ENCODE data around the gene AMY2B. TPM values are rescaled to one million over a fixed set of nuclear protein-coding genes. Genes with fewer than 3 reads are reported as not detected.

Gene AMY2B
- total and polyA plus RNA-seq, 9 of the 15 experiments (the other 6 are each of a cell fraction or from before 2014, with no cell fraction given): 0.22 to 2.0 (median 0.49) TPM

DNA sequence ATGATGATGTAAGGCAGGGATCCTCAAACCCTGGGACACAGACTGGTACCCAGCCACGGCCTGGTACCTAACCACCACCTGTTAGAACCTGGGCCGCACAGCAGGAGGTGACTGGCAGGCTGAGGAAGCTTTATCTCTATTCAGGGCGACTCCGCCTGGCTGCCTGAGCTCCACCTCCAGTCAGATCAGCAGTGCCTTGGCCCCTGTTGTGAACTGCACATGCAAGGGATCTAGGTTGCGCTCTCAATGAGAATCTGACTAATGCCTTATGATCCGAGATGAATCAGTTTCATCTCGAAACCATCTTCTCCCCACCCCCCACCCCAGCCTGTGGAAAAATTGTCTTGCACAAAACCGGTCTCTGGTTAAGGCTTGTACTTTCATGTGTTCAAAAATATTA is 41.6 kb upstream of the AMY2B start:
- Histone ChIP-seq H3K79me2 (ENCODE audit: control insufficient read depth, insufficient read depth, low read length) (peaks cover 71% of the 10 kb centered on the region), H3K4me2 (ENCODE audit: insufficient read depth, low read length) (no peak overlapping the region), H3K9me3 (replicated peaks; ENCODE audit: control insufficient read depth, insufficient read depth, low read depth, low read length) (no peaks in the 10 kb centered on the region), H3K36me3 (ENCODE audit: control insufficient read depth, insufficient read depth, low read length) (peaks cover 50% of the 10 kb centered on the region), H3K9me1 (ENCODE audit: control insufficient read depth, insufficient read depth, low read length) (no peaks in the 10 kb centered on the region), H3K4me3 (no peak overlapping the region), H3K27ac (ENCODE audit: extremely low read depth, low read depth, low read length) (no peak overlapping the region), H3K4me1 (replicated peaks in 1 of 2; ENCODE audit: control insufficient read depth in 2 of 2, insufficient read depth in 2 of 2, low read length in 2 of 2) (peaks cover 3% of the 10 kb centered on the region in 2 experiments; a peak in 3 of 5 replicates), H4K20me1 (replicated peaks; ENCODE audit: control insufficient read depth, insufficient read depth, low read length) (no peaks in the 10 kb centered on the region), H2AFZ (ENCODE audit: low read depth, low read length) (no peak overlapping the region), H3K27me3 (ENCODE audit: control insufficient read depth in 2 of 2, insufficient read depth in 2 of 2, low read length in 2 of 2) (no peaks in the 10 kb centered on the region), H3K9ac (ENCODE audit: insufficient read depth in 1 of 2, low read depth in 2 of 2, low read length in 2 of 2) (no peak overlapping the region)
- intact Hi-C loops (cut with micrococcal nuclease) (no loop called here), in situ Hi-C loops (cut with MboI) (no loop called here)
- FAIRE-seq (no peak), ATAC-seq (peak; percentile 53), DNase-seq (ENCODE audit: extremely low read depth in 1 of 4, low spot score in 3 of 4) (peak in 2 of 4 experiments; percentile 12 to 53)
- TF ChIP-seq HOMEZ (CRISPR knock-in tag; IDR thresholded peaks at IDR 0.05): no peak
- no peak for TF ChIP-seq HMG20A (CRISPR knock-in tag; conservative IDR thresholded peaks at IDR 0.05)
- TF ChIP-seq SIN3B (IDR thresholded peaks at IDR 0.05; ENCODE audit: low read depth): no peak
- TF ChIP-seq ZKSCAN1 (IDR thresholded peaks at IDR 0.05; ENCODE audit: low read depth, low read length): peak; percentile 57; the same call in 1 of the 2 replicates
- peak; percentile 71 for TF ChIP-seq PKNOX1 (IDR thresholded peaks at IDR 0.05)
- 0 out of 2 replicates have a peak, but pooled peaks have one; percentile 17 for TF ChIP-seq FOSL1 (tag; conservative IDR thresholded peaks at IDR 0.05)
- TF ChIP-seq SMARCA5 (IDR thresholded peaks at IDR 0.05): no peak
- POLR2A ChIA-PET: no interaction called here
- WGBS (ENCODE audit: insufficient coverage, low coverage, missing lambda C conversion rate): 49% methylated on average over 7 of the region's 8 CpGs
- no TSS peak for BruUV-seq (replicated peaks)
- CTCF ChIA-PET (ENCODE audit: low intra/inter-chr PET ratio): no interaction called here

Data from K562 (cell line).